ENCODE measurements around the gene C19orf25. TPM values are rescaled to one million over a fixed set of nuclear protein-coding genes. Genes with fewer than 3 reads are reported as not detected.

Gene C19orf25
- total and polyA plus RNA-seq, 2 of the 13 experiments (the other 11 are each of a cell fraction or from before 2014, with no cell fraction given) = 14.2 to 32.4 TPM

- TF ChIP-seq ZXDC (CRISPR knock-in tag; IDR thresholded peaks at IDR 0.05) (no peak), ZNF274 (CRISPR knock-in tag; IDR thresholded peaks at IDR 0.05) (no peak), PATZ1 (CRISPR knock-in tag; IDR thresholded peaks at IDR 0.05) (no peak), IKZF5 (CRISPR knock-in tag; IDR thresholded peaks at IDR 0.05) (no peak), HIVEP1 (CRISPR knock-in tag; IDR thresholded peaks at IDR 0.05) (no peak), MAF1 (CRISPR knock-in tag; IDR thresholded peaks at IDR 0.05; ENCODE audit: borderline replicate concordance) (no peak), GLMP (CRISPR knock-in tag; IDR thresholded peaks at IDR 0.05; ENCODE audit: borderline replicate concordance) (no peak), ZNF431 (CRISPR knock-in tag; IDR thresholded peaks at IDR 0.05; ENCODE audit: borderline replicate concordance, low read depth) (no peak), HMGA1 (CRISPR knock-in tag; conservative IDR thresholded peaks at IDR 0.05) (no peak), ETS1 (CRISPR knock-in tag; IDR thresholded peaks at IDR 0.05) (no peak)
Measured at GRCh38 chr19:1468274-1468820, 10.7 kb downstream of the C19orf25 start (continued).
